COR-L47 (cell line): Measurements from ENCODE around the gene MAP3K19.
"Not testable (repeated sequence)": the region's sequence is repeated elsewhere in the genome, so short reads cannot be mapped to it uniquely, and the experiment has no call there.

Source experiments
- DNase-seq: peaks from one replicate; lab custom pipeline; 2025; lab: John Stamatoyannopoulos, UW

MAP3K19 gene

GRCh38 chr2:135047300-135047699, at the start of gene MAP3K19:
MAP3K19 (minus strand) TSS chr2:135047447; CDS start chr2:135024647, 22,800 bp downstream.
- DNase-seq, result no peak

GRCh38 chr2:135096665-135097446, 49.6 kb upstream of the MAP3K19 start:
- no peak for DNase-seq

- DNase-seq, result no peak
Observed at GRCh38 chr2:135095591-135095990, 48.3 kb upstream of the MAP3K19 start.

- DNase-seq, result no peak
Observed at GRCh38 chr2:135094508-135094907, 47.3 kb upstream of the MAP3K19 start.

- DNase-seq, result peak; percentile 37
Observed at GRCh38 chr2:135093670-135094330, 46.6 kb upstream of the MAP3K19 start.

GRCh38 chr2:135093193-135093592, 45.9 kb upstream of the MAP3K19 start:
- DNase-seq, result no peak

- no peak for DNase-seq
Observed at GRCh38 chr2:135091681-135092080, 44.4 kb upstream of the MAP3K19 start.

GRCh38 chr2:135089597-135089996, 42.4 kb upstream of the MAP3K19 start:
- DNase-seq, result not testable (repeated sequence)

- no peak for DNase-seq
Observed at GRCh38 chr2:135086222-135086621, 39.0 kb upstream of the MAP3K19 start.

GRCh38 chr2:135078417-135078816, 31.2 kb upstream of the MAP3K19 start:
- no peak for DNase-seq

GRCh38 chr2:135076556-135076955, 29.3 kb upstream of the MAP3K19 start:
- no peak for DNase-seq

- no peak for DNase-seq
Observed at GRCh38 chr2:135074216-135074615, 27.0 kb upstream of the MAP3K19 start.

- no peak for DNase-seq
Observed at GRCh38 chr2:135072125-135072997, 25.1 kb upstream of the MAP3K19 start.

GRCh38 chr2:135066710-135067109, 19.5 kb upstream of the MAP3K19 start:
- DNase-seq, result no peak

GRCh38 chr2:135064149-135064548, 16.9 kb upstream of the MAP3K19 start:
- DNase-seq, result no peak

- no peak for DNase-seq
Observed at GRCh38 chr2:135063210-135063609, 16.0 kb upstream of the MAP3K19 start.

- DNase-seq, result no peak
Observed at GRCh38 chr2:135059577-135059976, 12.3 kb upstream of the MAP3K19 start.

GRCh38 chr2:135056790-135057189, 9.5 kb upstream of the MAP3K19 start:
- no peak for DNase-seq

GRCh38 chr2:135055182-135055786, 8.0 kb upstream of the MAP3K19 start:
- DNase-seq, result no peak

GRCh38 chr2:135052997-135053474, 5.8 kb upstream of the MAP3K19 start:
- DNase-seq, result no peak

GRCh38 chr2:135052042-135052876, 5.0 kb upstream of the MAP3K19 start, which contains the start of gene RAB3GAP1:
RAB3GAP1 (plus strand) TSS chr2:135052292; CDS start chr2:135052308, 16 bp downstream.
- peak; percentile 55 for DNase-seq
